ENCODE results near the gene WDR6. TPM values are rescaled to one million over a fixed set of nuclear protein-coding genes. Genes with fewer than 3 reads are reported as not detected.
A peak's percentile ranks its signal among the peaks of the same experiment; 100 is the strongest.

WDR6 gene
- polyA plus RNA-seq, 1 donor from 2014 or later, result 315 TPM

DNA sequence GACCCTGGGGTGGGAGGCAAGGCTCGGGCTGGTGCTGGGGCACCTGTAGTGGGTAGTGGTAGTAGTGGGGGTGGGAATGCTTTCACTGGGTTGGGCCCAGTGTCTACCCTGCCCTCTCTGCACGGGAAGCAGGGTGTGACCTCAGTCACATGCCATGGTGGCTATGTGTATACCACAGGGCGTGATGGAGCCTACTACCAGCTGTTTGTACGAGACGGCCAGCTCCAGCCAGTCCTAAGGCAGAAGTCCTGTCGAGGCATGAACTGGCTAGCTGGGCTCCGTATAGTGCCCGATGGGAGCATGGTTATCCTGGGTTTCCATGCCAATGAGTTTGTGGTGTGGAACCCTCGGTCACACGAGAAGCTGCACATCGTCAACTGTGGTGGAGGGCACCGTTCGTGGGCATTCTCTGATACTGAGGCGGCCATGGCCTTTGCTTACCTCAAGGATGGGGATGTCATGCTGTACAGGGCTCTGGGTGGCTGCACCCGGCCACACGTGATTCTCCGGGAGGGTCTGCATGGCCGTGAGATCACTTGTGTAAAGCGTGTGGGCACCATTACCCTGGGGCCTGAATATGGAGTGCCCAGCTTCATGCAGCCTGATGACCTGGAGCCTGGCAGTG, 6.0 kb downstream of the WDR6 start:
- H3K4me2 ChIP-seq (ENCODE audit: low read length), result no peak overlapping the region
- H2AFZ ChIP-seq (ENCODE audit: low read depth, low read length), result no peak overlapping the region
- no peak overlapping the region for H3K4me3 ChIP-seq (ENCODE audit: low read length)
- H3K79me2 ChIP-seq (replicated peaks; ENCODE audit: insufficient read depth, low read length), result peaks cover 47% of the 10 kb centered on the region
- no peaks in the 10 kb centered on the region for H3F3A ChIP-seq (ENCODE audit: insufficient read depth, low read length, poor library complexity, severe bottlenecking)
- TF ChIP-seq POLR2AphosphoS5 (IDR thresholded peaks at IDR 0.05) (peak; percentile 19), EP300 (conservative IDR thresholded peaks at IDR 0.05; ENCODE audit: poor library complexity, severe bottlenecking) (no peak), SMC3 (conservative IDR thresholded peaks at IDR 0.05; ENCODE audit: poor library complexity) (no peak)
- H3K36me3 ChIP-seq (ENCODE audit: insufficient read depth, low read length), result no peaks in the 10 kb centered on the region
- H3K9ac ChIP-seq (ENCODE audit: low read length), result no peak overlapping the region
- H3K27me3 ChIP-seq (ENCODE audit: insufficient read depth, low read depth, low read length), result no peaks in the 10 kb centered on the region
- no peaks in the 10 kb centered on the region for H3K9me3 ChIP-seq (ENCODE audit: low read length)
- H4K20me1 ChIP-seq (ENCODE audit: insufficient read depth), result peaks cover 13% of the 10 kb centered on the region
- H3K27ac ChIP-seq (ENCODE audit: low read length), result no peak overlapping the region
- no peaks in the 10 kb centered on the region for H3K9me2 ChIP-seq (ENCODE audit: insufficient read depth, low read length)

DNA sequence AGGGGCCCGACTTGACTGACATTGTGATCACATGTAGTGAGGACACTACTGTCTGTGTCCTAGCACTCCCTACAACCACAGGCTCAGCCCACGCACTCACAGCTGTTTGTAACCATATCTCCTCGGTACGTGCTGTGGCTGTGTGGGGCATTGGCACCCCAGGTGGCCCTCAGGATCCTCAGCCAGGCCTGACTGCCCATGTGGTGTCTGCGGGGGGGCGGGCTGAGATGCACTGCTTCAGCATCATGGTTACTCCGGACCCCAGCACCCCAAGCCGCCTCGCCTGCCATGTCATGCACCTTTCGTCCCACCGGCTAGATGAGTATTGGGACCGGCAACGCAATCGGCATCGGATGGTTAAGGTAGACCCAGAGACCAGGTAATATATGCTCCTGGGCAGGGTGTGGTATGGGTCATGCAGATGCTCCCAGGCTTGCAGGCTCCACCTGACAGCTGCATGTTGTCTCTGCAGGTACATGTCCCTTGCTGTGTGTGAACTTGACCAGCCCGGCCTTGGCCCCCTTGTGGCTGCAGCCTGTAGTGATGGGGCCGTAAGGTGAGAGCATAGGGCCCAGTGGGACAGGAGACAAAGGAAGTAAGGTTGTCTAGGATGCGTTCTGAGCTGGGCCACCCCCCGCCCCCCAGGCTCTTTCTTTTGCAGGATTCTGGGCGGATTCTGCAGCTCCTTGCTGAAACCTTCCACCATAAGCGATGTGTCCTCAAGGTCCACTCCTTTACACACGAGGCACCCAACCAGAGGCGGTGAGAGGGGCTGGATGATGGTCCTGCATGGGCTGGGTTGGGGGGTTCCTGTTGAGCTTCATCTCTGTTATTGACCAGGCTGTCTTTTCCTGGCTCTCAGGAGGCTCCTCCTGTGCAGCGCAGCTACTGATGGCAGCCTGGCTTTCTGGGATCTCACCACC, 6.8 kb downstream of the WDR6 start:
- Histone ChIP-seq H3K27ac (ENCODE audit: low read length) (no peak overlapping the region), H3K79me2 (replicated peaks; ENCODE audit: insufficient read depth, low read length) (peaks cover 39% of the 10 kb centered on the region), H3K36me3 (ENCODE audit: insufficient read depth, low read length) (no peaks in the 10 kb centered on the region), H2AFZ (ENCODE audit: low read depth, low read length) (no peak overlapping the region), H3F3A (ENCODE audit: insufficient read depth, low read length, poor library complexity, severe bottlenecking) (no peaks in the 10 kb centered on the region), H4K20me1 (ENCODE audit: insufficient read depth) (peaks cover 9% of the 10 kb centered on the region), H3K27me3 (ENCODE audit: insufficient read depth, low read depth, low read length) (no peaks in the 10 kb centered on the region), H3K4me2 (ENCODE audit: low read length) (no peak overlapping the region), H3K9me3 (ENCODE audit: low read length) (no peaks in the 10 kb centered on the region), H3K9ac (ENCODE audit: low read length) (no peak overlapping the region), H3K9me2 (ENCODE audit: insufficient read depth, low read length) (no peaks in the 10 kb centered on the region), H3K4me3 (ENCODE audit: low read length) (no peak overlapping the region)
- no peak for TF ChIP-seq SMC3 (conservative IDR thresholded peaks at IDR 0.05; ENCODE audit: poor library complexity)
- TF ChIP-seq, protein P1, sequence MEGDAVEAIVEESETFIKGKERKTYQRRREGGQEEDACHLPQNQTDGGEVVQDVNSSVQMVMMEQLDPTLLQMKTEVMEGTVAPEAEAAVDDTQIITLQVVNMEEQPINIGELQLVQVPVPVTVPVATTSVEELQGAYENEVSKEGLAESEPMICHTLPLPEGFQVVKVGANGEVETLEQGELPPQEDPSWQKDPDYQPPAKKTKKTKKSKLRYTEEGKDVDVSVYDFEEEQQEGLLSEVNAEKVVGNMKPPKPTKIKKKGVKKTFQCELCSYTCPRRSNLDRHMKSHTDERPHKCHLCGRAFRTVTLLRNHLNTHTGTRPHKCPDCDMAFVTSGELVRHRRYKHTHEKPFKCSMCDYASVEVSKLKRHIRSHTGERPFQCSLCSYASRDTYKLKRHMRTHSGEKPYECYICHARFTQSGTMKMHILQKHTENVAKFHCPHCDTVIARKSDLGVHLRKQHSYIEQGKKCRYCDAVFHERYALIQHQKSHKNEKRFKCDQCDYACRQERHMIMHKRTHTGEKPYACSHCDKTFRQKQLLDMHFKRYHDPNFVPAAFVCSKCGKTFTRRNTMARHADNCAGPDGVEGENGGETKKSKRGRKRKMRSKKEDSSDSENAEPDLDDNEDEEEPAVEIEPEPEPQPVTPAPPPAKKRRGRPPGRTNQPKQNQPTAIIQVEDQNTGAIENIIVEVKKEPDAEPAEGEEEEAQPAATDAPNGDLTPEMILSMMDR (IDR thresholded peaks at IDR 0.05; ENCODE audit: poor library complexity, severe bottlenecking), result peak; percentile 38

DNA sequence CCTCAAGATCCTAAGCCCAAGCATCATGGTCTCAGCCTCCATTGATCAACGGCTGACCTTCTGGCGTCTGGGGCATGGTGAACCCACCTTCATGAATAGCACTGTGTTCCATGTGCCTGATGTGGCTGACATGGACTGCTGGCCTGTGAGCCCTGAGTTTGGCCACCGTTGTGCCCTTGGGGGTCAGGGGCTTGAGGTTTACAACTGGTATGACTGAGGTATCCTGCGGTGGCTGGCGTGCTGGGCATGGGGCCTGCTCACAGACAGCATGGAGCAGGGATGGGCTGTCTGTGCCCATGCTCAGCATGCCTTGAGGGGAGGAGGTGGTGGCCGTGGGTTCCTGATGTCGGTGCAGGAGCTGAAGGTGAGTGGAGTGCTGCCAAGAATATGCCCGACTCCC, 7.9 kb downstream of the WDR6 start:
- peaks cover 9% of the 10 kb centered on the region for H4K20me1 ChIP-seq (ENCODE audit: insufficient read depth)
- H3K79me2 ChIP-seq (replicated peaks; ENCODE audit: insufficient read depth, low read length), result peaks cover 35% of the 10 kb centered on the region
- H3K9ac ChIP-seq (ENCODE audit: low read length), result no peak overlapping the region
- H3K27me3 ChIP-seq (ENCODE audit: insufficient read depth, low read depth, low read length), result no peaks in the 10 kb centered on the region
- no peak overlapping the region for H3K27ac ChIP-seq (ENCODE audit: low read length)
- no peak overlapping the region for H3K4me2 ChIP-seq (ENCODE audit: low read length)
- H3K4me3 ChIP-seq (ENCODE audit: low read length), result no peak overlapping the region
- no peaks in the 10 kb centered on the region for H3F3A ChIP-seq (ENCODE audit: insufficient read depth, low read length, poor library complexity, severe bottlenecking)
- no peaks in the 10 kb centered on the region for H3K36me3 ChIP-seq (ENCODE audit: insufficient read depth, low read length)
- no peak overlapping the region for H2AFZ ChIP-seq (ENCODE audit: low read depth, low read length)
- no peaks in the 10 kb centered on the region for H3K9me2 ChIP-seq (ENCODE audit: insufficient read depth, low read length)
- H3K9me3 ChIP-seq (ENCODE audit: low read length), result no peaks in the 10 kb centered on the region
- TF ChIP-seq, protein P1 (IDR thresholded peaks at IDR 0.05; ENCODE audit: poor library complexity, severe bottlenecking), result no peak
- TF ChIP-seq REST (IDR thresholded peaks at IDR 0.05; ENCODE audit: borderline replicate concordance), result no peak
- no peak for TF ChIP-seq POLR2AphosphoS5 (IDR thresholded peaks at IDR 0.05)
- TF ChIP-seq EZH2 (IDR thresholded peaks at IDR 0.05; ENCODE audit: borderline replicate concordance, insufficient read depth, low read length, poor library complexity, severe bottlenecking), result no peak
- no peak for TF ChIP-seq RAD21 (conservative IDR thresholded peaks at IDR 0.05)
- TF ChIP-seq MXI1 (conservative IDR thresholded peaks at IDR 0.05; ENCODE audit: poor library complexity, severe bottlenecking), result no peak
- no peak for TF ChIP-seq TAF1 (IDR thresholded peaks at IDR 0.05; ENCODE audit: low read depth)
- no peak for TF ChIP-seq EP300 (conservative IDR thresholded peaks at IDR 0.05; ENCODE audit: poor library complexity, severe bottlenecking)
- TF ChIP-seq SMC3 (conservative IDR thresholded peaks at IDR 0.05; ENCODE audit: poor library complexity), result no peak

All from neural cell (in vitro differentiated cells).